DMS53 (cell line): Measurements from ENCODE around the gene LMNTD2.
"Not testable (repeated sequence)": the region's sequence is repeated elsewhere in the genome, so short reads cannot be mapped to it uniquely, and the experiment has no call there.

Experiments used
- DNase-seq: peaks from one replicate; lab custom pipeline; 2025; lab: John Stamatoyannopoulos, UW

LMNTD2 gene

DNA sequence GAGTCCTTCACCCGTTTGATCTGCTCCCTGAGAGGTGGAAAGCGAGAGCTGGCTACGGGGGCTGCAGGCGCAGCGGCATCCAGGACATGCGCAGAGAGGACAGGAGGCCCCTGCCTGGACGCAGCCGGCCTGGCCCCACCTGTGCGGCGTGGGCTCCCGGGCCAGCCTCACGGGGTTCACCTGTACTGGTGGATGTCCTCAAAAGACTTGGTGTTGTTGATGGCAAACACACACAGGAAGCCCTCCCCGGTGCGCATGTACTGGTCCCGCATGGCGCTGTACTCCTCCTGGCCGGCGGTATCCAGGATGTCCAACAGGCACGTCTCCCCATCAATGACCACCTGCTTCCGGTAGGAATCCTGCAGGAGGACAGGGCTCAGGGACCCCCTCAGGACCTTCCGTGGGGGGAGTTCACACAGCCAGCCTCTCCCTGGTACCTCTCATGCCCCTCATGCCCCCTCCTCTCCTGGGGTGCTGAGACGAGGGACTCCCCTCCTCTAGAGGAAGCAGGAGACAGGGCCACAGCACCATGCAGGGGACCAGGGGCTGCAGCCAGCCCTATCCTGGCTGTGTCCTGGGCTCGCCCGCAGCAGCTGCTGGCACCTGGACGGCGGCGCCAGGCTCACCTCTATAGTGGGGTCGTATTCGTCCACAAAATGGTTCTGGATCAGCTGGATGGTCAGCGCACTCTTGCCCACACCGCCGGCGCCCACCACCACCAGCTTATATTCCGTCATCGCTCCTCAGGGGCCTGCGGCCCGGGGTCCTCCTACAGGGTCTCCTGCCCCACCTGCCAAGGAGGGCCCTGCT, 26.7 kb downstream of the LMNTD2 start:
- DNase-seq, result no peak

DNA sequence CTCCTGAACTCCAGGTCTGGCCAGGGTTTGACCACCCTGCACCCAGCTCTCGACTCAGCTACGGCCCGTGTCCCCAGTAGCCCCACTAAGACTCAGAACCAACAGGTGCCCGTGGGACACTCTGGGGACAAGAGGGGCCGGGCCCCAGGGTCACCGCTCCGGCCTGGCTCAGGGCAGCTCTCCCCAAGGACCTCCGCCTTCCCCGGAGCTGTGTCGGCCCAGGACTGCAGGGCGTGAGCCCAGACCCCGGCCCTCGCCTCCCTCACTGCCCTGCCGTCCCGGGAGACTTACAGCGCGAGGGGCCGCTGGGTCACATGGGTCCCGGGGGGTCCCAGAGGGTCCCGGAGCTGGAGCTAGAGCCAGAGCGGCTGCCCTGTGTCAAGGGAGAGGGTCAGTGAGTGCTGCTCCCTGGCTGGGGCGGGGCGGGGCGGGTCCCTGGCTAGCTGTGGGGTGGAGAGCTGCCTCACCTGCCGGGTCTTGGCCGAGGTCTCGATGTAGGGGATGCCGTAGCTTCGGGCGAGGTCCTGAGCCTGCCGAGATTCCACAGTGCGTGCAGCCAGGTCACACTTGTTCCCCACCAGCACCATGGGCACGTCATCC, 27.5 kb downstream of the LMNTD2 start:
- no peak for DNase-seq

DNA sequence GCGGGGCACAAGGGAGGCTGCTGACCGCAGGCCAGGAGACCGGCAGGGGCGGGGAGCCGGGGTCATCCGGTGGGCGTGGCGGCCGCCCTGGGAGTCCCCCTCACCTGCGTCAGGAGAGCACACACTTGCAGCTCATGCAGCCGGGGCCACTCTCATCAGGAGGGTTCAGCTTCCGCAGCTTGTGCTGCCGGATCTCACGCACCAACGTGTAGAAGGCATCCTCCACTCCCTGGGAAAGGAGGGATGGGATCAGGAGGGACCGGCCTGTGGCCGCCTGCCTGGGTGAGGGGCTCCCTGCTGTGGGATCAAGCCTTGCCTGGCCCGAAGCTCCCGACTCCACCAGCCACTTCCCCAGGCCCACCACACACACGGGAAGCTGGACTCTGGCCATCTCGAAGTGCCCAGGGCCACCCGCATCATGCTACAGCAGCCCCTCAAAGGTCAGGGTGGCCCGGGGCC, 28.0 kb downstream of the LMNTD2 start:
- no peak for DNase-seq

DNA sequence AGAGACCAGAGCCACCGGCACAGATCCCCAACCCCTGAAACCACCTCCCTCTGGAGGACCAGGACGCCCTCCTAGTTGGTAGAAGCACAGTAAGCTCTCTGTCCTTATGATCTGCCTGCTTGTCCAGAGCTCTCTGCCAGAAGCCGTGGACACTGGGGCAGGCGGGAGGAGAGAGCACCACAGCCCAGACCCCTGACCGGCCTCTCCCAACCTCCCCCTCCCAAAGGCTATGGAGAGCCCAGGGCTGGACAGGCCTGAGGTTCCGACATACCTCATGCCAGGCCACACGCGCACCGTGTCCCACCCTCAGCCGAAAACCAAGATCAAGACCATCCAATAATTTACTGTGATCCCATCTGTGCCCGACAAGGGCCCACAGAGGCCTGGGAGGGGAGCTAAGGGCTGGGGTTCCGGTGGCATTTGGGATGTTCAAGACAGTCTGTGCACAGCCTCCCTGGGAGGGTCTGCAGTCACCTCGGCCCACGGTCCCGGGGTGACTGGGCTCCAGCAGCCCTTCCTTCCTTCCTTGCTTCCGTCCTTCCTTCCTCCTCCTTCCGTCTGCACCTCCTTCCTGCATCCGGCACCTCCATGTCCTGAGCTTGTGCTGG, 28.5 kb downstream of the LMNTD2 start:
- no peak for DNase-seq

DNA sequence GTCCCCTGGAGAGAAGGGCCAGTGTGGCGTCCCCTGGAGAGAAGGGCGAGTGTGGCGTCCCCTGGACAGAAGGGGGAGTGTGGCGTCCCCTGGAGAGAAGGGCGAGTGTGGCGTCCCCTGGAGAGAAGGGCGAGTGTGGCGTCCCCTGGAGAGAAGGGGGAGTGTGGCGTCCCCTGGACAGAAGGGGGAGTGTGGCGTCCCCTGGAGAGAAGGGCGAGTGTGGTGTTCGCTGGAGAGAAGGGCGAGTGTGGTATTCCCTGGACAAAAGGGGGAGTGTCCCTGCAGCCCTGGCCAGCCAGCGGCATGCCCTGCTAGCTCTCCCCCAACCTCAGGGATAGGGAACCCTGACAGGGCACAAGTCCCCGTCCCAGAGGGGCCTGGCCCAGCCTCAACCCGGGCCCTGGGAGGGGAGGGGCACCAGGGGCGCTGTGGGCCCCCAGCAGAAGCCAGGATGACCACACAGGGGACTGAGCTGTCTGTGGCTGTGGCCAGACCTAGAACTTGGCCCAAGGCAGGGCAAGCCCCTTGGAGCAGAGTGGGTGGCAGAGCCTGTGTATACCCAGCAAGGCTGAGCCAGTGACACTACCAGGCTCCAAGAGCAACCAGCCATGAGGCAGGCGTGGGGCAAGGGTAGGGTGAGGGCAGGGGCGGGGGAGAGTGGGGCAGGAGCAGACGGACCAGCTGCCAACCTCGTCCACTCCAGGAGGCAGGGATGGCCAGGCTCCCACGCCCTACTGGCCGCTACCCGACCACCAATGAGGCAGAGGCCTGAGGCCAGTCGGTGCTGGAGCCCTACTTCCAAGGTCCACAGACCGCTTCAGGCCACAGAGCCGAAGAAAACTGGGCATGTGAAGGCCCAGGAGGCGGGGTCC, 29.3 kb downstream of the LMNTD2 start:
- DNase-seq, result no peak

DNA sequence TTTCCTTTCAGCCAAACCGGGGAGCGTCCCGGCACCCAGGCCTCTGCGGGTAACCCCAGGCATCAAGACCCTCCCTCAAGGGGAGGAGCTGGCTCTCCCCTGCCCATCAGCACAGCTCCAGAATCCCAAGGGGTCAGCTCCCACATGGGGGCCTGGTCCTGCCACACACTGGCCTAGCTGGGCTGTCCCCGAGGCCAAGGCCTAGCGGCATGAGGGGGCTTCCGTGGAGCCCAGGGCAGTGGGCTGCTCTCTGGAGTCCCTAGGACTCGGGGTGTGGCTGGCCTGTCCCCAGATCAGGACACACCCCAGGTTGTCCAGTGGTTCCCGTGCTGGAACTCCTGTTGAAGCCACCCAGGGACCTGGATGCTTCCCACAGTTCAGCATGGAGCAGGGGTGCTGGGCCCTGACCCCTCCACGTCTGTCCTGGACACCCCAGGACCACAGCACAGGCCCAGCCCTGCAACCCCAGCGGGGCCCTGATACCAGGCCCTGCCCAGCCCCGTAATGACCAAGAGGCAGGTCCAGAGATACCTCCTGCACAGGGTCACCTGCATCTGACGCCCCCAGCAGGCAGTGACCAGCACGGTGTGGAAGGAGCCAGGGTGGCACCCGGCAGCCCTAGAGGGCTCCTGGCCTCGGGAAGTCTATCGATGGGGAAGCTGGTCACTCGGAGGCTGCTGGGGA, 30.7 kb downstream of the LMNTD2 start:
- DNase-seq, result no peak

DNA sequence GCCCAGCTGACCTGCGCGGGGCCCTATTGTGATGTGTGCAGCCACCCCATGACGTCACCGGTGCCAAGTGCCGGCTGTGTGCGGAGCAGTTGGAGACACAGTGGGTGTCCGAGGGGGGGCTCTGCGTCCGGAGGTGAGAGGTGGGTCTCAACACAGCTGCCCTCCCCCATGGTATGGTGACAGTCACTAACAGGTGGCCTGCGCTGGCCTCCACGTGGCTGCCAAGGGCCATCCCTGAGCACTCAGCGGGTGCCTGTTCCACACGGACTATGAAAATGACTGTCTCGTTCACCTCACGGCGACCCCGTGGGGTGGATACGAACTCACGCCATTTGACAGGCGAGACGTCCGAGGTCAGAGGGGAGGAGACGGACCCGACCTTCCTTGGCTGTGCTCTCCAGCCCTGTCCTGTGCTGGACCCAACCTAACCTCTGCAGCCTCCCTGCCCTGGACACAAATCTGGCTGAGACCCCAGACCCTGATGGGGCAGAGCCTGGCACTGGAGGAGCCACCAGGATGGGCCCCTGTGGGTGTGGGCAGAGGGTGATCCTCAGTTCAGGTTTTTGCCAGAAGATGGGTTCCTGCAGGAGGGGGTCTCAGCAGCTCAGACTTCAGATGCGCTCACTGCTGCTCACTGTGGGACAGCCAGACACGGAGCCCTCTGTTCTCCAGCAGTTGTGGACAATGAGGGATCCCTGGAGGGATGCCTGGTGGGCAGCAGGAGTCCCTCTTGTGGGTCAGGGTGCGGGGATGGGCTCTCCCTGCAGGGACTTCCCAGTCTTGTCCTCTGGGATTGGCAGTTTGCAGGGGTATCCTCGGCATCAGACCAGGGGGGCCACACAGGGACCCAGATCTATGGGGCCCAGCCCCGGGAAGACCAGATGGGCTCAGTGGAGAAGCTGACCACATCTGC, 31.5 kb downstream of the LMNTD2 start:
- no peak for DNase-seq

DNA sequence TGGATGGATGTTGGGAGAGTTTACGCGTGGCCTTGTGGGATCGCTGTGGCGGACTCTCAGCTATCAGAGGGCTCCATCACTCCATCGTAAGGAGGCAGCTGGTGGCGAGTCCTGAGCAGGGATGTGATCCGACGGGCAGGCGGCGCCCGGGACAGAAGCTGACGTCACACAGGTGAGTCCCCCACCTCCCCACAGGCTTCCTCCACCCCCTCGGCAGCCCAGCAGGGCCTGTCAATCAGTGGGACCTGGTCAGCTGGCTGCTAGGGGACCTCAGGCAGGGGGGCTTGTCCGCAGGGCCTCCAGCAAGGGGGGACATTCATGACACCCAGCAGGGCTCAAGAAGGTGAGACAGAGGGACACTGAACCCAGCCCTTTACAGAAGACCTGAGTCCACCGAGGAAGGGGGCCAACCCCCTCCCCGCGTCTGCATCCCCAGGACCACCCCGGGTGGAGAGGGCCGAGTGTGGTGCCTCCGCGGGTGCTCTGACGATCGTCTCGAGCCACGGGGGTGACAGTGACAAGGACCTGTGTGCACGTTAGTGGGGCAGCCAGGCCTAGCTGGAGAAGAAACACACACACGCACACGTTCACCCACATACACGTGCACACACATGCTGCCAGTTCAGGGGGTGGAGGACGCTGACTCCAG, 32.2 kb downstream of the LMNTD2 start:
- no peak for DNase-seq

DNA sequence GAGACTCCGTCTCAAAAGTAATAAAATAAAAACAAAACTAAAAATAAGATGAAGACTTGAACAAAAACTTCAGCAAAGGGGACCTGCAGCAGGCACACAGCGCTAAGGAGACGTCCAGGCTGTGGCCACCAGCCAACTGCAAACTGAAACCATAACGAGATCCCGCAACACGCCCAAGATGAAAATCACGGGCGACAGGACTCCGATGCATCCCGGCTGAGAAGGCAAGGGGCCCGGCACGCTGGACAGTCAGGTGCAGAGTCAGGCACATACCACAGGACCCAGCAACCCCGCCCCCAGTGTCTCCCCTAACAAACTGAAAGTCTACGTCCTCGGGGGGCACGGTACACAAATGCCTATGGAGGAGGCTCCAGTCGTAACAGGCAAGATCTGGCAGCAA, 34.3 kb downstream of the LMNTD2 start:
- no peak for DNase-seq

DNA sequence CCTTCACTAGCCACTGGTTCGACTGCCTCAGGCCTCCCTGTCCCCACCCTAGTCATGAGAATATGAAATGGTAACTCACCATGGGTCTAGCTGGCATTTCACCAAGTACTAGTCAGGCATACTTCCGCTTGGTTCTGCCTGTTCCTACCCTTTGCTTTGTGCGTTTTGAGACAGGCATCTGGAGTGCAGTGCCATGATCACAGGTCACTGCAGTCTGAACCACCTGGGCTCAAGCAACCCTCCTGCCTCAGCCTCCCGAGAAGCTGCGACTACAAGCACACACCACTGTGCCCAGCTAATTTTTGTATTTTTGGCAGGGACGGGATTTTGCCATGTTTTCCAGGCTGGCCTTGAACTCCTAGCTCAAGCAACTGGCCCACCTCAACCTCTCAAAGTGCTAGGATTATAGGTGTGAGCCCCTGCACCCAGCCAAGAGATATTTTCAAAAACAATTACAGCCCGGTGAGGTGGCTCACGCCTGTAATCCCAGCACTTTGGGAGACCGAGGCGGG, 39.3 kb downstream of the LMNTD2 start:
- DNase-seq, result no peak

DNA sequence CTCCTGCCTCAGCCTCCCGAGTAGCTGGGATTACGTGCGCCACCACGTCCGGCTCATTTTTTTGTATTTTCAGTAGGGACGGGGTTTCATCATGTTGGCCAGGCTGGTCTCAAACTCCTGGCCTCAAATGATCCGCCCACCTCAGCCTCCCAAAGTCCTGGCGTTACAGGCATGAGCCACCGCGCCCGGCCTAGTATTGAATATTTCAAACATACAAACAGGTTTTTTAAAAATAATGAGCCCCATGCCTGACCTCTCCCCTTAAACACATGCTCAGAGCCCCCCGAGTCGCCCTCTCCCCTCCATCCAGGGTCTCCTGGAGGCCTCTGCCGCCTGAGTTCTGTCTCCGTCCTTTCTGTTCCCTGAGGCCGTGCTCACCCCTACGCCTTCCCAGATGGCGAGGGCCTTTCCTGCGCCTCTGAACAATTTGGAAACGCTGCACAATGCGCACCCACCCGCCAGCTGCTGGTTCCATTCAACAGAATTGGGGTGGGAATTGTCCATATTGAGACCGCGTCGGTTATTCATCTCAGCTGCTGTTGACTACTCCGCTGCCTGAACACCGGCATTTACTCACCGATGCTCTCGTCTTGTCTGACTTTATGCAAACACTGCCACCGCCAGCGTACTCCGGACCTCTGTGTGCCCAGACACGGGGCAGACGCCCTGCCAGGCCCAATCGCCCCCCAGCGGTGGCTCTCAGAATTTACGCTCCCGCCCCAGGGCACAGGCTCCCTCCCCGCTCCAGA, 39.9 kb downstream of the LMNTD2 start:
- no peak for DNase-seq

DNA sequence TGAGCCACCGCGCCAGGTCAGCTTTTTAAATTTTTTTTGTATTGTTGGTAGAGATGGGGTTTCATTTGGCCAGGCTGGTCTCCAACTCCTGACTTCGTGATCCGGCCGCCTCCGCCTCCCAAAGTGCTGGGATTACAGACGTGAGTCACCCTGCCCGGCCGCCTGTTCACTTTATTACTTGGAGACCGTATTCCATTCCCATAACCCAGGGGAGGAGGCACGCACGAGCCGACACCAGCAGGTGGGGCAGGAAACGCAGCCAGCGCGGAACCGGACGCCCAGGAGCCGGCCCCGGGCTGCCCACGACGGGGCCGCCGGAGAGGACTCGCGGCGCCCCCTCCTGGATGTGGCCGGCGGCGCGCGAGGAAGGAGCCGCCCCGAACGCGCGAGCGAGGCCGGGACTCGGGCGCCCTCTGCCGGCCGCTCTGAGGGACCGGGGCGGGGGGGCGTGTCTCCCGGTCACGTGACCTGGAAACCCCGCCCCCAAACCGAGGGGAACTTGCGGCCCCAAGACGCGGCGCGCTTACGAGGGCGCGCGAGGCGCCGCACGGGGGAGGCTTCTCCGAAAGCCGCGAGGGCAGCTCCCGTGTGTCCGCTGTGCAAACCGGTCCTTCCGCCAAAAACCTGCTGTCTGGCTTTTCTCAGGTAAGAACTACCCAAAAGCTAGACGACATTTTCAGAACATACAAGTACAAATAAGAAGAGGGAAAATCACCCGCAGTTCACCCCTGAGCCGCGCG, 41.9 kb downstream of the LMNTD2 start:
- DNase-seq, result peak; percentile 99

DNA sequence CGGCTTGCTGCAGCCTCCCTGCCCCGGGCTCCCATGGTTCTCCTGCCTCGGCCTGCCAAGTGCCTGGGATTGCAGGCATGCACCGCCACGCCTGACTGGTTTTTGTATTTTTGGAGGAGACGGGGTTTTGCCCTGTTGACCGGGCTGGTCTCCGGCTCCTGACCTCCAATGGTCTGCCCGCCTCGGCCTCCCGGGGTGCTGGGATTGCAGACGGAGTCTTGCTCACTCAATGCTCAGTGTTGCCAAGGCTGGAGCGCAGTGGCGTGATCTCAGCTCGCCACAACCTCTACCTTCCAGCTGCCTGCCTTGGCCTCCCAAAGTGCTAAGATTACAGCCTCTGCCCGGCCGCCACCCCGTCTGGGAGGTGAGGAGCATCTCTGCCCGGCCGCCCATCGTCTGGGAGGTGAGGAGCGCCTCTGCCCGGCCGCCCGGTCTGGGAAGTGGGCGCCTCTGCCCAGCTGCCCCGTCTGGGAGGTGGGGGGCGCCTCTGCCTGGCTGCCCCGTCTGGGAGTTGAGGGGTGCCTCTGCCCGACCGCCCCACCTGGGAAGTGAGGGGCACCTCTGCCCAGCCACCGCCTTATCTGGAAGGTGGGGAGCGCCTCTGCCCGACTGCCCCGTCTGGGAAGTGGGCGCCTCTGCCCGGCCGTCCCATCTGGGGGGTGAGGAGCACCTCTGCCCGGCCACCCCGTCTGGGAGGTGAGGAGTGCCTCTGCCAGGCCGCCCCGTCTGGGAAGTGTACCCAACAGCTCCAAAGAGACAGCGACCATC, 43.4 kb downstream of the LMNTD2 start:
- DNase-seq, result not testable (repeated sequence)

DNA sequence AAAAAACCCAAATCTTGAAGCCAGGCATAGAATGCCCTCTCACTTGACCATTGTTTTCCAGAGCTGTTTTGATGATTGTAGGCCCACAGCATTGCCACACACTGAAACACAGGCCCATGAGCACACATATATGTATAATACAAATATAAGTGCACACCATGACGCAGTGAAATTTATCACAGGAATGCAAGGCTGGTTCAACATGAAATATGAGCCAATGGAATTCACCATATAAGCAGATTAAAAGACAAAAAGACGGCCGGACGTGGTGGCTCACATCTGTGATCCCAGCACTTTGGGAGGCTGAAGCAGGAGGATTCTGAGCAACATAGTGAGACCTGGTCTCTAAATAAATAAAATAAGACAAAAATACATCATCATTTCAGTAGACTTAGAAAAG, 44.1 kb downstream of the LMNTD2 start:
- no peak for DNase-seq

DNA sequence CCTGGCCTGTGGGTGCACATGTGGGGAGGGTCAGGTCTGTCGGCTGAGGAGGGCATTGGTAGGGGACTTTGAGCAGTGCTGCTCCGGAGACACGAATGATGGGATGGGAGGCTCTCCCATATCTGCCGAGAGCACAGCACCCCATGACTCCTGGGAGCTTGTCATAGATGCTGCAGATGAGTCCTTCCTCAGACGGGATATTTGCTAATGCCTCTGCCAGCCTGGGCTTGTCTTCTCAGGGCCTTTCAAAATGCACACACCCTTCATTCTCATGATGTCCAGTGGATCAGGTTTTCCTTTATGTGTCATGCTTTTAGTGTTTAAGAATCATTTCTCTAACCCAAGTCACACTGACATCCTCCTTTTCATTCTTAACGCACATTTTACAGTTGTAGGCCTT, 45.4 kb downstream of the LMNTD2 start:
- no peak for DNase-seq

DNA sequence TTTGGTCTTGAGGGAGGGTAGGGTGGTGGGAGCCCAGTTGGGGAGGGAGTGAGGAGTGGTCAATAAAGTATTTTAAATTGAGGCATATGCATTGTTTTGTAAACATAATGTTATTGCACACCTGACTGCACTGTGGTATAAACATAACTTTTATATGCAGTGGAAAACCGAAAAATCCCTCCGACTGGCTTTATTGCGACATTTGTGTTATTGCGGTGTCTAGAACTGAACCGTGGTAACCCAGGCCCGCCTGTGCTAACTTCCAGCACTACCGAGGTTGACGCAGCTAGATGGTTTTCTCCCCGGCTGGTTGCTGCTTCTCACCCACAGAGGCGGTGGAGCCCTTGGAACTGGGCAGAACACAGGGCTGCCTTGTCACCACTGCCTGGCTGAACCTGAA, 45.9 kb downstream of the LMNTD2 start:
- no peak for DNase-seq

DNA sequence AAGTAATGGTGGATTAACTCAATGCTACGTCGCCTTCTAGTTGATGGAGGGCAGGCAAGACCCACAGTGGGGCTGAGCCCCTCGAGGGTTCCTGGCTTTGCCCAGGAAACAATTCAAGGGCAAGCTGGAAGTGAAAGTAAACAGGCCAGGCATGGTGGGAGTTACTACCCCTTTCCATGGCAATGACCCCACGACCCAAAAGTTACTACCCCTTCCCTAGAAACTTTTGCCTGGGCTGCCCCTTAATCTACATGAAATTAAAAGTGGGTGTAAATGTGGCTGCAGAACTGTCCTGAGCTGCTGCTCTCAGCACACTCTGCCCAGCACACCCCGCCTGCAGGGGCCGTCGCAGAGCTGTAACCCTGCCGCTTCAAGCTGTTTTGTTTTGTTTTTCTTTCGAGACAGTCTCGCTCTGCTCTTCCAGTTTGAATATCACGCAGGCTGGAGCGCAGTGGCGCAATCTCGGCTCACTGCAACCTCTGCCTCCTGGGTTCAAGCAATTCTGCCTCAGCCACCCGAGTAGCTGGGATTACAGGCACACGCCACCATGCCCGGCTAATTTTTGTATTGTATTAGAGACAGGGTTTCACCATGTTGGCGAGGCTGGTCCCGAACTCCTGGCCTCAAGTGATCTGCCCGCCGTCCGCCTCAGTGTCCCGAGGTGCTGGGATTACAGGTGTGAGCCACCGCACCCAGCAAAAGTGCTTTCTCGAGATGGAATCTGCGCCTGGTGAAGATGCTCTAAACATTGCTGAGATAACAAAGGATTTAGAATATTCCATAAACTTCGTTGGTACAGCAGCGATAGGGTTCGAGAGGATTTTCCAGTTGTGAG, 47.6 kb downstream of the LMNTD2 start:
- no peak for DNase-seq
